ENCODE results near the gene ICA1.

ICA1 gene

GRCh38 chr7:8215648-8216333, 46.2 kb downstream of the ICA1 start:
- Histone ChIP-seq H3K27ac (ENCODE audit: insufficient read depth, low read length, poor library complexity, severe bottlenecking) (no peak overlapping the region), H3K27me3 (replicated peaks; ENCODE audit: control insufficient read depth, insufficient read depth, low read length, poor library complexity, severe bottlenecking) (no peaks in the 10 kb centered on the region), H3K4me1 (ENCODE audit: control insufficient read depth, insufficient read depth, low read length, poor library complexity, severe bottlenecking) (no peaks in the 10 kb centered on the region)

GRCh38 chr7:8214244-8214824, 47.6 kb downstream of the ICA1 start:
- DNase-seq, result no peak
- H3K27ac ChIP-seq (ENCODE audit: insufficient read depth, low read length, poor library complexity, severe bottlenecking), result no peak overlapping the region
- H3K27me3 ChIP-seq (replicated peaks; ENCODE audit: control insufficient read depth, insufficient read depth, low read length, poor library complexity, severe bottlenecking), result no peaks in the 10 kb centered on the region
- no peaks in the 10 kb centered on the region for H3K4me1 ChIP-seq (ENCODE audit: control insufficient read depth, insufficient read depth, low read length, poor library complexity, severe bottlenecking)
- no peaks in the 10 kb centered on the region for H3K9me3 ChIP-seq (ENCODE audit: control insufficient read depth, low read length)
- no peaks in the 10 kb centered on the region for H3K36me3 ChIP-seq (ENCODE audit: control insufficient read depth, insufficient read depth, low read length)
- no peak overlapping the region for H3K4me3 ChIP-seq (ENCODE audit: insufficient read depth, low read depth, low read length, poor library complexity, severe bottlenecking)

More at GRCh38 chr7:8215648-8216333, 46.2 kb downstream of the ICA1 start:
- H3K4me3 ChIP-seq (ENCODE audit: insufficient read depth, low read depth, low read length, poor library complexity, severe bottlenecking), result no peak overlapping the region
- H3K36me3 ChIP-seq (ENCODE audit: control insufficient read depth, insufficient read depth, low read length), result no peaks in the 10 kb centered on the region
- DNase-seq, result no peak
- no peaks in the 10 kb centered on the region for H3K9me3 ChIP-seq (ENCODE audit: control insufficient read depth, low read length)

- no peak for DNase-seq
- H3K27me3 ChIP-seq (replicated peaks; ENCODE audit: control insufficient read depth, insufficient read depth, low read length, poor library complexity, severe bottlenecking), result no peaks in the 10 kb centered on the region
- H3K36me3 ChIP-seq (ENCODE audit: control insufficient read depth, insufficient read depth, low read length), result no peaks in the 10 kb centered on the region
- H3K4me1 ChIP-seq (ENCODE audit: control insufficient read depth, insufficient read depth, low read length, poor library complexity, severe bottlenecking), result no peaks in the 10 kb centered on the region
- no peaks in the 10 kb centered on the region for H3K9me3 ChIP-seq (ENCODE audit: control insufficient read depth, low read length)
- no peak overlapping the region for H3K4me3 ChIP-seq (ENCODE audit: insufficient read depth, low read depth, low read length, poor library complexity, severe bottlenecking)
- no peak overlapping the region for H3K27ac ChIP-seq (ENCODE audit: insufficient read depth, low read length, poor library complexity, severe bottlenecking)
Observed at GRCh38 chr7:8213381-8213780, 48.6 kb downstream of the ICA1 start.

GRCh38 chr7:8212638-8213037, 49.3 kb downstream of the ICA1 start:
- no peaks in the 10 kb centered on the region for H3K4me1 ChIP-seq (ENCODE audit: control insufficient read depth, insufficient read depth, low read length, poor library complexity, severe bottlenecking)
- DNase-seq, result no peak
- no peak overlapping the region for H3K27ac ChIP-seq (ENCODE audit: insufficient read depth, low read length, poor library complexity, severe bottlenecking)
- H3K36me3 ChIP-seq (ENCODE audit: control insufficient read depth, insufficient read depth, low read length), result no peaks in the 10 kb centered on the region
- no peaks in the 10 kb centered on the region for H3K27me3 ChIP-seq (replicated peaks; ENCODE audit: control insufficient read depth, insufficient read depth, low read length, poor library complexity, severe bottlenecking)
- H3K4me3 ChIP-seq (ENCODE audit: insufficient read depth, low read depth, low read length, poor library complexity, severe bottlenecking), result no peak overlapping the region
- H3K9me3 ChIP-seq (ENCODE audit: control insufficient read depth, low read length), result no peaks in the 10 kb centered on the region

GRCh38 chr7:8211725-8212096, 50.3 kb downstream of the ICA1 start:
- H3K27me3 ChIP-seq (replicated peaks; ENCODE audit: control insufficient read depth, insufficient read depth, low read length, poor library complexity, severe bottlenecking), result no peaks in the 10 kb centered on the region
- no peak for DNase-seq
- no peaks in the 10 kb centered on the region for H3K4me1 ChIP-seq (ENCODE audit: control insufficient read depth, insufficient read depth, low read length, poor library complexity, severe bottlenecking)

GRCh38 chr7:8210845-8211724, 50.9 kb downstream of the ICA1 start:
- no peak overlapping the region for H3K4me3 ChIP-seq (ENCODE audit: insufficient read depth, low read depth, low read length, poor library complexity, severe bottlenecking)
- no peak for DNase-seq

More at GRCh38 chr7:8211725-8212096, 50.3 kb downstream of the ICA1 start:
- Histone ChIP-seq H3K9me3 (ENCODE audit: control insufficient read depth, low read length) (no peaks in the 10 kb centered on the region), H3K36me3 (ENCODE audit: control insufficient read depth, insufficient read depth, low read length) (no peaks in the 10 kb centered on the region), H3K27ac (ENCODE audit: insufficient read depth, low read length, poor library complexity, severe bottlenecking) (no peak overlapping the region), H3K4me3 (ENCODE audit: insufficient read depth, low read depth, low read length, poor library complexity, severe bottlenecking) (no peak overlapping the region)

GRCh38 chr7:8209353-8209752, 52.6 kb downstream of the ICA1 start:
- H3K36me3 ChIP-seq (ENCODE audit: control insufficient read depth, insufficient read depth, low read length), result no peaks in the 10 kb centered on the region
- no peaks in the 10 kb centered on the region for H3K4me1 ChIP-seq (ENCODE audit: control insufficient read depth, insufficient read depth, low read length, poor library complexity, severe bottlenecking)
- no peak overlapping the region for H3K27ac ChIP-seq (ENCODE audit: insufficient read depth, low read length, poor library complexity, severe bottlenecking)
- H3K9me3 ChIP-seq (ENCODE audit: control insufficient read depth, low read length), result no peaks in the 10 kb centered on the region
- DNase-seq, result no peak
- H3K27me3 ChIP-seq (replicated peaks; ENCODE audit: control insufficient read depth, insufficient read depth, low read length, poor library complexity, severe bottlenecking), result no peaks in the 10 kb centered on the region
- no peak overlapping the region for H3K4me3 ChIP-seq (ENCODE audit: insufficient read depth, low read depth, low read length, poor library complexity, severe bottlenecking)

More at GRCh38 chr7:8210845-8211724, 50.9 kb downstream of the ICA1 start:
- no peak overlapping the region for H3K27ac ChIP-seq (ENCODE audit: insufficient read depth, low read length, poor library complexity, severe bottlenecking)
- no peaks in the 10 kb centered on the region for H3K9me3 ChIP-seq (ENCODE audit: control insufficient read depth, low read length)
- H3K36me3 ChIP-seq (ENCODE audit: control insufficient read depth, insufficient read depth, low read length), result no peaks in the 10 kb centered on the region
- H3K27me3 ChIP-seq (replicated peaks; ENCODE audit: control insufficient read depth, insufficient read depth, low read length, poor library complexity, severe bottlenecking), result no peaks in the 10 kb centered on the region
- no peaks in the 10 kb centered on the region for H3K4me1 ChIP-seq (ENCODE audit: control insufficient read depth, insufficient read depth, low read length, poor library complexity, severe bottlenecking)

GRCh38 chr7:8208816-8209215, 53.2 kb downstream of the ICA1 start:
- Histone ChIP-seq H3K4me3 (ENCODE audit: insufficient read depth, low read depth, low read length, poor library complexity, severe bottlenecking) (no peak overlapping the region), H3K9me3 (ENCODE audit: control insufficient read depth, low read length) (no peaks in the 10 kb centered on the region), H3K27ac (ENCODE audit: insufficient read depth, low read length, poor library complexity, severe bottlenecking) (no peak overlapping the region), H3K27me3 (replicated peaks; ENCODE audit: control insufficient read depth, insufficient read depth, low read length, poor library complexity, severe bottlenecking) (no peaks in the 10 kb centered on the region), H3K4me1 (ENCODE audit: control insufficient read depth, insufficient read depth, low read length, poor library complexity, severe bottlenecking) (no peaks in the 10 kb centered on the region), H3K36me3 (ENCODE audit: control insufficient read depth, insufficient read depth, low read length) (no peaks in the 10 kb centered on the region)
- no peak for DNase-seq

GRCh38 chr7:8206956-8207355, 55.0 kb downstream of the ICA1 start:
- Histone ChIP-seq H3K27me3 (replicated peaks; ENCODE audit: control insufficient read depth, insufficient read depth, low read length, poor library complexity, severe bottlenecking) (no peaks in the 10 kb centered on the region), H3K9me3 (ENCODE audit: control insufficient read depth, low read length) (no peaks in the 10 kb centered on the region), H3K4me1 (ENCODE audit: control insufficient read depth, insufficient read depth, low read length, poor library complexity, severe bottlenecking) (no peaks in the 10 kb centered on the region), H3K27ac (ENCODE audit: insufficient read depth, low read length, poor library complexity, severe bottlenecking) (no peak overlapping the region), H3K4me3 (ENCODE audit: insufficient read depth, low read depth, low read length, poor library complexity, severe bottlenecking) (no peak overlapping the region), H3K36me3 (ENCODE audit: control insufficient read depth, insufficient read depth, low read length) (no peaks in the 10 kb centered on the region)
- DNase-seq, result no peak

GRCh38 chr7:8205537-8205936, 56.4 kb downstream of the ICA1 start:
- no peaks in the 10 kb centered on the region for H3K27me3 ChIP-seq (replicated peaks; ENCODE audit: control insufficient read depth, insufficient read depth, low read length, poor library complexity, severe bottlenecking)
- no peaks in the 10 kb centered on the region for H3K36me3 ChIP-seq (ENCODE audit: control insufficient read depth, insufficient read depth, low read length)
- H3K4me3 ChIP-seq (ENCODE audit: insufficient read depth, low read depth, low read length, poor library complexity, severe bottlenecking), result no peak overlapping the region
- no peak for DNase-seq
- H3K9me3 ChIP-seq (ENCODE audit: control insufficient read depth, low read length), result no peaks in the 10 kb centered on the region
- no peak overlapping the region for H3K27ac ChIP-seq (ENCODE audit: insufficient read depth, low read length, poor library complexity, severe bottlenecking)
- H3K4me1 ChIP-seq (ENCODE audit: control insufficient read depth, insufficient read depth, low read length, poor library complexity, severe bottlenecking), result no peaks in the 10 kb centered on the region

Measured in effector memory CD4-positive, alpha-beta T cell (primary cell).